HG03378 (cell line): ENCODE results near the gene IQCF6.
"Not testable (repeated sequence)": the region's sequence is repeated elsewhere in the genome, so short reads cannot be mapped to it uniquely, and the experiment has no call there.

Experiments
- ATAC-seq: cut with Tn5 transposase; IDR thresholded peaks from one replicate; pipeline ENCODE4 v1.9.1; 2021; ENCODE audit warnings: mild to moderate bottlenecking, moderate library complexity; ENCODE audit not compliant: unreplicated experiment

The IQCF6 gene

GRCh38 chr3:51779137-51779536, at the start of gene IQCF6:
Gene IQCF6, minus strand, starts transcription at chr3:51779237. Its CDS starts 13 bp downstream, at chr3:51779224.
- no peak for ATAC-seq

GRCh38 chr3:51828297-51828696, 49.3 kb upstream of the IQCF6 start:
- ATAC-seq, result no peak

GRCh38 chr3:51819709-51820406, 40.8 kb upstream of the IQCF6 start:
- ATAC-seq, result no peak

- ATAC-seq, result no peak
Measured at GRCh38 chr3:51819151-51819550, 40.1 kb upstream of the IQCF6 start.

GRCh38 chr3:51817375-51817774, 38.3 kb upstream of the IQCF6 start:
- ATAC-seq, result no peak

- ATAC-seq, result no peak
Measured at GRCh38 chr3:51816723-51817122, 37.7 kb upstream of the IQCF6 start.

GRCh38 chr3:51815614-51816013, 36.6 kb upstream of the IQCF6 start:
- no peak for ATAC-seq

- ATAC-seq, result no peak
Measured at GRCh38 chr3:51814034-51814433, 35.0 kb upstream of the IQCF6 start.

- ATAC-seq, result no peak
Measured at GRCh38 chr3:51813539-51813938, 34.5 kb upstream of the IQCF6 start.

GRCh38 chr3:51808934-51809333, 29.9 kb upstream of the IQCF6 start:
- no peak for ATAC-seq

- no peak for ATAC-seq
Measured at GRCh38 chr3:51802106-51802703, 23.2 kb upstream of the IQCF6 start.

- no peak for ATAC-seq
Measured at GRCh38 chr3:51800750-51801125, 21.7 kb upstream of the IQCF6 start.

- ATAC-seq, result no peak
Measured at GRCh38 chr3:51799879-51800749, 21.1 kb upstream of the IQCF6 start.

GRCh38 chr3:51798411-51798963, 19.4 kb upstream of the IQCF6 start:
- ATAC-seq, result no peak

- no peak for ATAC-seq
Measured at GRCh38 chr3:51796854-51797253, 17.8 kb upstream of the IQCF6 start.

- no peak for ATAC-seq
Measured at GRCh38 chr3:51794206-51794605, 15.2 kb upstream of the IQCF6 start.

GRCh38 chr3:51792206-51792605, 13.2 kb upstream of the IQCF6 start:
- ATAC-seq, result no peak

GRCh38 chr3:51789437-51789836, 10.4 kb upstream of the IQCF6 start:
- ATAC-seq, result no peak

GRCh38 chr3:51787576-51787975, 8.5 kb upstream of the IQCF6 start:
- not testable (repeated sequence) for ATAC-seq

- no peak for ATAC-seq
Measured at GRCh38 chr3:51786267-51786666, 7.2 kb upstream of the IQCF6 start.

- no peak for ATAC-seq
Measured at GRCh38 chr3:51778554-51778953, 483 bp downstream of the IQCF6 start.

GRCh38 chr3:51777985-51778384, 1.1 kb downstream of the IQCF6 start:
- no peak for ATAC-seq
